ENCODE results near the gene ETFA.

The ETFA gene

GRCh38 chr15:76312540-76313174, 1.4 kb upstream of the ETFA start (continued):
- peak; percentile 39; the same call in 1 of the 2 replicates for TF ChIP-seq ZNF24 (tag by site-specific recombination; IDR thresholded peaks at IDR 0.05)
- peak; percentile 67 for TF ChIP-seq ZNF335 (tag by site-specific recombination; conservative IDR thresholded peaks at IDR 0.05)
- TF ChIP-seq ZNF2 (tag by site-specific recombination; IDR thresholded peaks at IDR 0.05) = peak; percentile 78; the same call in 1 of the 2 replicates
- 0 out of 2 replicates have a peak, but pooled peaks have one; percentile 22 for TF ChIP-seq ZEB2 (tag by site-specific recombination; IDR thresholded peaks at IDR 0.05)
- TF ChIP-seq ZNF174 (tag by site-specific recombination; IDR thresholded peaks at IDR 0.05) = no peak
- peak; percentile 75; the same call in 1 of the 2 replicates for TF ChIP-seq FEZF1 (tag by site-specific recombination; IDR thresholded peaks at IDR 0.05)
- TF ChIP-seq, protein P1, sequence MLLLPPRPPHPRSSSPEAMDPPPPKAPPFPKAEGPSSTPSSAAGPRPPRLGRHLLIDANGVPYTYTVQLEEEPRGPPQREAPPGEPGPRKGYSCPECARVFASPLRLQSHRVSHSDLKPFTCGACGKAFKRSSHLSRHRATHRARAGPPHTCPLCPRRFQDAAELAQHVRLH (tag by site-specific recombination; IDR thresholded peaks at IDR 0.05) = no peak
- no peak for TF ChIP-seq ZNF626 (tag by site-specific recombination; IDR thresholded peaks at IDR 0.05)
- no peak for TF ChIP-seq GLI2 (tag by site-specific recombination; IDR thresholded peaks at IDR 0.05; ENCODE audit: borderline replicate concordance, low read depth)
- TF ChIP-seq, protein P2, sequence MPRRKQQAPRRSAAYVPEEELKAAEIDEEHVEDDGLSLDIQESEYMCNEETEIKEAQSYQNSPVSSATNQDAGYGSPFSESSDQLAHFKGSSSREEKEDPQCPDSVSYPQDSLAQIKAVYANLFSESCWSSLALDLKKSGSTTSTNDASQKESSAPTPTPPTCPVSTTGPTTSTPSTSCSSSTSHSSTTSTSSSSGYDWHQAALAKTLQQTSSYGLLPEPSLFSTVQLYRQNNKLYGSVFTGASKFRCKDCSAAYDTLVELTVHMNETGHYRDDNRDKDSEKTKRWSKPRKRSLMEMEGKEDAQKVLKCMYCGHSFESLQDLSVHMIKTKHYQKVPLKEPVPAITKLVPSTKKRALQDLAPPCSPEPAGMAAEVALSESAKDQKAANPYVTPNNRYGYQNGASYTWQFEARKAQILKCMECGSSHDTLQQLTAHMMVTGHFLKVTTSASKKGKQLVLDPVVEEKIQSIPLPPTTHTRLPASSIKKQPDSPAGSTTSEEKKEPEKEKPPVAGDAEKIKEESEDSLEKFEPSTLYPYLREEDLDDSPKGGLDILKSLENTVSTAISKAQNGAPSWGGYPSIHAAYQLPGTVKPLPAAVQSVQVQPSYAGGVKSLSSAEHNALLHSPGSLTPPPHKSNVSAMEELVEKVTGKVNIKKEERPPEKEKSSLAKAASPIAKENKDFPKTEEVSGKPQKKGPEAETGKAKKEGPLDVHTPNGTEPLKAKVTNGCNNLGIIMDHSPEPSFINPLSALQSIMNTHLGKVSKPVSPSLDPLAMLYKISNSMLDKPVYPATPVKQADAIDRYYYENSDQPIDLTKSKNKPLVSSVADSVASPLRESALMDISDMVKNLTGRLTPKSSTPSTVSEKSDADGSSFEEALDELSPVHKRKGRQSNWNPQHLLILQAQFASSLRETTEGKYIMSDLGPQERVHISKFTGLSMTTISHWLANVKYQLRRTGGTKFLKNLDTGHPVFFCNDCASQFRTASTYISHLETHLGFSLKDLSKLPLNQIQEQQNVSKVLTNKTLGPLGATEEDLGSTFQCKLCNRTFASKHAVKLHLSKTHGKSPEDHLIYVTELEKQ (tag by site-specific recombination; IDR thresholded peaks at IDR 0.05; ENCODE audit: borderline replicate concordance) = 0 out of 2 replicates have a peak, but pooled peaks have one; percentile 18
- 0 out of 2 replicates have a peak, but pooled peaks have one; percentile 17 for TF ChIP-seq HOXD13 (CRISPR knock-in tag; IDR thresholded peaks at IDR 0.05; ENCODE audit: borderline replicate concordance)
- peak; percentile 14; the same call in 1 of the 2 replicates for TF ChIP-seq SP2 (tag by site-specific recombination; IDR thresholded peaks at IDR 0.05)
- 0 out of 2 replicates have a peak, but pooled peaks have one; percentile 9 for TF ChIP-seq ZFP69B (tag by site-specific recombination; IDR thresholded peaks at IDR 0.05)
- TF ChIP-seq ZXDB (tag by site-specific recombination; IDR thresholded peaks at IDR 0.05) = peak; percentile 68; the same call in 1 of the 2 replicates
- no peak for TF ChIP-seq ZNF16 (tag by site-specific recombination; IDR thresholded peaks at IDR 0.05; ENCODE audit: low read depth)
- TF ChIP-seq ZNF292 (tag by site-specific recombination; IDR thresholded peaks at IDR 0.05; ENCODE audit: borderline replicate concordance, low read depth) = no peak
- TF ChIP-seq ZBTB21 (tag by site-specific recombination; IDR thresholded peaks at IDR 0.05) = peak; percentile 16; the same call in 1 of the 2 replicates
- TF ChIP-seq YY2 (tag by site-specific recombination; IDR thresholded peaks at IDR 0.05) = no peak
- no peak for TF ChIP-seq ZNF701 (tag by site-specific recombination; IDR thresholded peaks at IDR 0.05)

- peak overlapping the region; percentile 77 for H3K4me3 ChIP-seq (ENCODE audit: low read depth, low read length)
- peak overlapping the region; percentile 84 for H3K27ac ChIP-seq (ENCODE audit: extremely low read depth, low read depth, low read length)
- H3K4me1 ChIP-seq (ENCODE audit: control insufficient read depth, insufficient read depth, low read length) = peaks cover 16% of the 10 kb centered on the region; the same call in 1 of the 2 replicates
- H3K36me3 ChIP-seq (ENCODE audit: control insufficient read depth in 2 of 2, insufficient read depth in 1 of 2, low read length in 2 of 2) = peaks cover 0 to 4% of the 10 kb centered on the region in 2 experiments; a peak in 1 of 3 replicates
- H3K9me3 ChIP-seq (ENCODE audit: control insufficient read depth, insufficient read depth, low read depth, low read length) = no peaks in the 10 kb centered on the region
- POLR2A ChIA-PET = interaction anchor here (0.7 to 3.6 kb wide), 12 partner anchors 9 to 754 kb away, joined by 3 to 83 read pairs (median 6); partner anchors contain the start of gene ISL2
- CTCF ChIA-PET = interaction anchor here (0.6 to 2.5 kb wide), 4 partner anchors 16 to 557 kb away, joined by 3 to 8 read pairs (median 3); no protein-coding TSS in a partner anchor
- no peak for TF ChIP-seq HOXC10 (CRISPR knock-in tag; IDR thresholded peaks at IDR 0.05)
- peak; percentile 53; the same call in 1 of the 2 replicates for TF ChIP-seq EGR2 (tag by site-specific recombination; IDR thresholded peaks at IDR 0.05; ENCODE audit: low read depth)
- TF ChIP-seq ZFHX2 (tag by site-specific recombination; conservative IDR thresholded peaks at IDR 0.05) = peak; percentile 55
- TF ChIP-seq KLF1 (tag by site-specific recombination; IDR thresholded peaks at IDR 0.05) = no peak
- TF ChIP-seq ZNF596 (tag by site-specific recombination; IDR thresholded peaks at IDR 0.05) = no peak
- no peak for TF ChIP-seq ZNF571 (tag by site-specific recombination; IDR thresholded peaks at IDR 0.05)
- no peak for TF ChIP-seq ZBTB10 (tag by site-specific recombination; IDR thresholded peaks at IDR 0.05)
- no peak for TF ChIP-seq SALL2 (tag by site-specific recombination; IDR thresholded peaks at IDR 0.05; ENCODE audit: borderline replicate concordance)
Observed at GRCh38 chr15:76310475-76311099, 682 bp downstream of the ETFA start.

Measured in HEK293 (cell line).